ENCODE data around the gene MAP7D2.

- no peak for TF ChIP-seq CTCF (IDR thresholded peaks at IDR 0.05)
- TF ChIP-seq POLR2A (IDR thresholded peaks at IDR 0.05): no peak
Observed at GRCh38 chrX:19990151-19990555, 126.6 kb downstream of the MAP7D2 start.
